ENCODE results near the gene SUPT20H.

DNA sequence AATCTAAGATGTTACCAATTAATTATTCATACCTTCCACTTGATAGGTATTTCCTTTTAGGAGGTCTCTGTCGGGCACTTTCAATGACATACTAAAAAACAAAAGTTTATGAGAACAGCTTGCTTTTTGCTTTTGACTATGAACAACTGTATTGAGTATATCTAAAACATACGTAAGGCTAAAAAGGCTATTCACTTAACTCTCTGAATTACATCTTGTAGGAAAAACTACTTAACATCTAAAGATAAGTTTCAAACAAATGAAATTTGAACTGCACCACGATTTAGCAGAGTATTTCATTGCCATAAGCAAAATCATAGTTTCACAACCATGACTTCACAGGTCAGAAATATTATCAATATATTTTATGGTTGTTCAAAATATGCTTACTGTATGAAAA, 11.6 kb downstream of the SUPT20H start:
- TF ChIP-seq POLR2AphosphoS5 (IDR thresholded peaks at IDR 0.05), result no peak
- TF ChIP-seq, protein P1, sequence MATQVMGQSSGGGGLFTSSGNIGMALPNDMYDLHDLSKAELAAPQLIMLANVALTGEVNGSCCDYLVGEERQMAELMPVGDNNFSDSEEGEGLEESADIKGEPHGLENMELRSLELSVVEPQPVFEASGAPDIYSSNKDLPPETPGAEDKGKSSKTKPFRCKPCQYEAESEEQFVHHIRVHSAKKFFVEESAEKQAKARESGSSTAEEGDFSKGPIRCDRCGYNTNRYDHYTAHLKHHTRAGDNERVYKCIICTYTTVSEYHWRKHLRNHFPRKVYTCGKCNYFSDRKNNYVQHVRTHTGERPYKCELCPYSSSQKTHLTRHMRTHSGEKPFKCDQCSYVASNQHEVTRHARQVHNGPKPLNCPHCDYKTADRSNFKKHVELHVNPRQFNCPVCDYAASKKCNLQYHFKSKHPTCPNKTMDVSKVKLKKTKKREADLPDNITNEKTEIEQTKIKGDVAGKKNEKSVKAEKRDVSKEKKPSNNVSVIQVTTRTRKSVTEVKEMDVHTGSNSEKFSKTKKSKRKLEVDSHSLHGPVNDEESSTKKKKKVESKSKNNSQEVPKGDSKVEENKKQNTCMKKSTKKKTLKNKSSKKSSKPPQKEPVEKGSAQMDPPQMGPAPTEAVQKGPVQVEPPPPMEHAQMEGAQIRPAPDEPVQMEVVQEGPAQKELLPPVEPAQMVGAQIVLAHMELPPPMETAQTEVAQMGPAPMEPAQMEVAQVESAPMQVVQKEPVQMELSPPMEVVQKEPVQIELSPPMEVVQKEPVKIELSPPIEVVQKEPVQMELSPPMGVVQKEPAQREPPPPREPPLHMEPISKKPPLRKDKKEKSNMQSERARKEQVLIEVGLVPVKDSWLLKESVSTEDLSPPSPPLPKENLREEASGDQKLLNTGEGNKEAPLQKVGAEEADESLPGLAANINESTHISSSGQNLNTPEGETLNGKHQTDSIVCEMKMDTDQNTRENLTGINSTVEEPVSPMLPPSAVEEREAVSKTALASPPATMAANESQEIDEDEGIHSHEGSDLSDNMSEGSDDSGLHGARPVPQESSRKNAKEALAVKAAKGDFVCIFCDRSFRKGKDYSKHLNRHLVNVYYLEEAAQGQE (IDR thresholded peaks at IDR 0.05; ENCODE audit: borderline replicate concordance), result no peak

Data from neural cell (in vitro differentiated cells).